CD14-positive monocyte (primary cell): ENCODE measurements around the gene ZBTB38. TPM values are rescaled to one million over a fixed set of nuclear protein-coding genes. Genes with fewer than 3 reads are reported as not detected.

ENCODE experiments used
- DNase-seq, 3 donors: peaks; one replicate each; pipeline ENCODE4 v3.0.0-alpha.2; 2011 to 2022
- H2AFZ ChIP-seq: 2 replicates; pipeline ENCODE4 v1.6.0; 2012; ENCODE audit warnings: mild to moderate bottlenecking, low read depth, low read length, inconsistent platforms; ENCODE audit not compliant: insufficient read depth, poor library complexity, severe bottlenecking
- H3K27ac ChIP-seq, 2 donors: 1 replicate in 1 of 2; 2 replicates in 1 of 2; pipeline ENCODE4 v1.5.1; 2012 to 2013; ENCODE audit warnings: low read length in 2 of 2, control low read depth in 1 of 2, inconsistent platforms in 1 of 2, low read depth in 1 of 2, mild to moderate bottlenecking in 1 of 2
- H3K27me3 ChIP-seq, 2 donors: one replicate each; pipeline versions ENCODE4 v1.6.0 to v1.6.1; 2011 to 2013; ENCODE audit warnings: low read length in 2 of 2; ENCODE audit not compliant: control insufficient read depth in 2 of 2, insufficient read depth in 2 of 2
- H3K36me3 ChIP-seq, 2 donors: replicated peaks in 1 of 2; 1 replicate in 1 of 2; 2 replicates in 1 of 2; pipeline versions ENCODE4 v1.5.1 to v1.6.1; 2012 to 2013; ENCODE audit warnings: low read length in 2 of 2, control low read depth in 1 of 2, inconsistent platforms in 1 of 2, mild to moderate bottlenecking in 1 of 2; ENCODE audit not compliant: insufficient read depth in 2 of 2, control insufficient read depth in 1 of 2
- H3K4me1 ChIP-seq, 2 donors: 1 replicate in 1 of 2; 2 replicates in 1 of 2; pipeline versions ENCODE4 v1.5.1 to v1.6.1; 2012 to 2013; ENCODE audit warnings: low read length in 2 of 2, control low read depth in 1 of 2, inconsistent platforms in 1 of 2, mild to moderate bottlenecking in 1 of 2, moderate library complexity in 1 of 2; ENCODE audit not compliant: insufficient read depth in 2 of 2, control insufficient read depth in 1 of 2
- H3K4me2 ChIP-seq: replicated peaks from 2 replicates; pipeline ENCODE3; 2012; ENCODE audit warnings: low read length, moderate library complexity, mild to moderate bottlenecking; ENCODE audit not compliant: poor library complexity, severe bottlenecking; ENCODE audit errors: extremely low read depth
- H3K4me3 ChIP-seq, 3 experiments: fragments of 200-600 bp in 1 of 3; sonication (generic) in 1 of 3; replicated peaks in 1 of 3; 1 replicate in 2 of 3; 2 replicates in 1 of 3; pipeline ENCODE4 v1.5.1; 2011 to 2013; ENCODE audit warnings: low read length in 3 of 3, mild to moderate bottlenecking in 3 of 3, control low read depth in 2 of 3, low read depth in 2 of 3, inconsistent platforms in 1 of 3, moderate library complexity in 1 of 3
- H3K79me2 ChIP-seq: 2 replicates; pipeline ENCODE4 v1.6.0; 2012; ENCODE audit warnings: mild to moderate bottlenecking, control low read depth, inconsistent platforms, low read length, moderate library complexity; ENCODE audit not compliant: insufficient read depth
- H3K9ac ChIP-seq: 2 replicates; pipeline ENCODE4 v1.6.0; 2017; ENCODE audit warnings: low read length, mild to moderate bottlenecking; ENCODE audit not compliant: insufficient read depth, poor library complexity, severe bottlenecking
- H3K9me3 ChIP-seq, 2 donors: replicated peaks in 1 of 2; 1 replicate in 1 of 2; 2 replicates in 1 of 2; pipeline versions ENCODE4 v1.5.1 to v1.6.1; 2012 to 2013; ENCODE audit warnings: low read length in 2 of 2, control low read depth in 1 of 2; ENCODE audit not compliant: control insufficient read depth in 1 of 2, insufficient read depth in 1 of 2
- H4K20me1 ChIP-seq: 2 replicates; pipeline ENCODE4 v1.6.0; 2012; ENCODE audit warnings: mild to moderate bottlenecking, low read length, control low read depth, moderate library complexity; ENCODE audit not compliant: insufficient read depth
- H3K27ac Mint-ChIP-seq, 7 donors: one replicate each; pipeline ENCODE4 v1.8.0; 2020; ENCODE audit warnings: mild to moderate bottlenecking in 7 of 7, mixed read lengths in 7 of 7, moderate library complexity in 6 of 7, inconsistent platforms in 2 of 7
- H3K27me3 Mint-ChIP-seq, 3 donors: one replicate each; pipeline ENCODE4 v1.8.0; 2021 to 2022; ENCODE audit warnings: low read depth in 3 of 3, mild to moderate bottlenecking in 3 of 3, mixed read lengths in 3 of 3, moderate library complexity in 3 of 3, inconsistent platforms in 1 of 3
- H3K36me3 Mint-ChIP-seq, 2 donors: one replicate each; pipeline ENCODE4 v1.8.0; 2020; ENCODE audit warnings: mixed read lengths in 2 of 2, inconsistent platforms in 1 of 2, mild to moderate bottlenecking in 1 of 2
- H3K4me1 Mint-ChIP-seq: one replicate; pipeline ENCODE4 v1.8.0; 2020; ENCODE audit warnings: mild to moderate bottlenecking, mixed read lengths
- H3K4me3 Mint-ChIP-seq, 2 donors: one replicate each; pipeline ENCODE4 v1.8.0; 2020; ENCODE audit warnings: mild to moderate bottlenecking in 2 of 2, mixed read lengths in 2 of 2, moderate library complexity in 1 of 2
- H3K9me3 Mint-ChIP-seq, 7 donors: one replicate each; pipeline ENCODE4 v1.8.0; 2020 to 2022; ENCODE audit warnings: mixed read lengths in 7 of 7, mild to moderate bottlenecking in 6 of 7, moderate library complexity in 6 of 7, inconsistent platforms in 2 of 7
- WGBS: methylation state at CpG from one replicate; pipeline ENCODE4 v1.1.5; 2013; ENCODE audit warnings: missing lambda C conversion rate; ENCODE audit not compliant: insufficient coverage; 5-methylcytosine and 5-hydroxymethylcytosine counted together
- intact Hi-C, 2 donors: fragments of 100-400 bp; cut with micrococcal nuclease; formaldehyde crosslinking; loops; one replicate each; pipeline versions ENCODE4 v1.15.0 to v1.15.1; 2023
- polyA plus RNA-seq, 3 donors: library from polyadenylated mRNA; depleted of rRNA in 1 of 3; unstranded in 2 of 3; stranded (reverse) in 1 of 3; fragments of 300-500 nt in 2 of 3; fragments of >200 nt in 1 of 3; fragmentation: Illumina TruSeq in 2 of 3; gene quantifications; 1 replicate in 2 of 3; 2 replicates in 1 of 3; pipeline ENCODE4 v1.2.3, GENCODE V29; 2012 to 2021
- TF ChIP-seq, protein P1 (sequence below): fragments of 200-600 bp; IDR thresholded peaks from one replicate; pipeline ENCODE4 v1.8.0; 2022; ENCODE audit warnings: antibody characterized with exemption, mild to moderate bottlenecking

Gene ZBTB38
- polyA plus RNA-seq, 3 donors = 3.9 to 28.5 (median 19.0) TPM

DNA sequence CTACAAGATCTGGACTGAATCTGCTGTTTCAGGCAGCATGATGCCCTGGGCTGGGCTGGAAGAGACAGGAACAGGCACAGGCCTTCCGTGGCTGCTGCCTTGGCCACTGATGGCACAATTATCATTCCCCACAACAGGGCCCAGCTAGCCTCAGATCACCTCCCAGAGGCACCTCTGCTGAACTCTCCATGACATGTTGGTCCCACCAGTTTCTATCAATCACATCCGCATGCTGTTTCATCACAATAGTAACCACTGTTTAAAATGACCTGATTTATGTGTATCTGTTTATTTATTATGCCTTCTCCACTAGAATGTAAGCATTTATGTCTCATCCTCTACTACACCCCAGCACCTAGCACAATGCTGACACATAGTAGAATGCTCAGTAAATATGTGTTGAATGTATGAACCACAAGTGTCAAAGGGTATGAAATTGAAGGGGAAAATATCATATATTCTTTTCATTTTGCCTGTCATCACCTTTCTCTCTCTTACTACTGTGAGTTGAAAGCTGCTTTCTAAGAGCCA is 32.7 kb upstream of the ZBTB38 start:
- Histone ChIP-seq H3K4me3 (no peak overlapping the region), H4K20me1 (no peaks in the 10 kb centered on the region), H3K9me3 (no peaks in the 10 kb centered on the region), H3K36me3 (no peaks in the 10 kb centered on the region), H3K27me3 (no peaks in the 10 kb centered on the region), H2AFZ (no peak overlapping the region), H3K27ac (no peak overlapping the region), H3K4me2 (no peak overlapping the region), H3K4me1 (peaks cover 12 to 14% of the 10 kb centered on the region in 2 donors), H3K9ac (no peak overlapping the region), H3K79me2 (no peaks in the 10 kb centered on the region)
- Mint-ChIP-seq H3K27ac (no peak overlapping the region), H3K36me3 (no peaks in the 10 kb centered on the region), H3K27me3 (peaks cover 1 to 4% (median 2%) of the 10 kb centered on the region in 3 donors), H3K9me3 (peaks cover 0 to 7% (median 3%) of the 10 kb centered on the region in 7 donors), H3K4me3 (no peak overlapping the region), H3K4me1 (peaks cover 13% of the 10 kb centered on the region)
- TF ChIP-seq, protein P1, sequence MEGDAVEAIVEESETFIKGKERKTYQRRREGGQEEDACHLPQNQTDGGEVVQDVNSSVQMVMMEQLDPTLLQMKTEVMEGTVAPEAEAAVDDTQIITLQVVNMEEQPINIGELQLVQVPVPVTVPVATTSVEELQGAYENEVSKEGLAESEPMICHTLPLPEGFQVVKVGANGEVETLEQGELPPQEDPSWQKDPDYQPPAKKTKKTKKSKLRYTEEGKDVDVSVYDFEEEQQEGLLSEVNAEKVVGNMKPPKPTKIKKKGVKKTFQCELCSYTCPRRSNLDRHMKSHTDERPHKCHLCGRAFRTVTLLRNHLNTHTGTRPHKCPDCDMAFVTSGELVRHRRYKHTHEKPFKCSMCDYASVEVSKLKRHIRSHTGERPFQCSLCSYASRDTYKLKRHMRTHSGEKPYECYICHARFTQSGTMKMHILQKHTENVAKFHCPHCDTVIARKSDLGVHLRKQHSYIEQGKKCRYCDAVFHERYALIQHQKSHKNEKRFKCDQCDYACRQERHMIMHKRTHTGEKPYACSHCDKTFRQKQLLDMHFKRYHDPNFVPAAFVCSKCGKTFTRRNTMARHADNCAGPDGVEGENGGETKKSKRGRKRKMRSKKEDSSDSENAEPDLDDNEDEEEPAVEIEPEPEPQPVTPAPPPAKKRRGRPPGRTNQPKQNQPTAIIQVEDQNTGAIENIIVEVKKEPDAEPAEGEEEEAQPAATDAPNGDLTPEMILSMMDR = no peak
- DNase-seq = no peak
- intact Hi-C loops = no loop called here
- WGBS = 100% methylated on average over 1 of the region's 2 CpGs

DNA sequence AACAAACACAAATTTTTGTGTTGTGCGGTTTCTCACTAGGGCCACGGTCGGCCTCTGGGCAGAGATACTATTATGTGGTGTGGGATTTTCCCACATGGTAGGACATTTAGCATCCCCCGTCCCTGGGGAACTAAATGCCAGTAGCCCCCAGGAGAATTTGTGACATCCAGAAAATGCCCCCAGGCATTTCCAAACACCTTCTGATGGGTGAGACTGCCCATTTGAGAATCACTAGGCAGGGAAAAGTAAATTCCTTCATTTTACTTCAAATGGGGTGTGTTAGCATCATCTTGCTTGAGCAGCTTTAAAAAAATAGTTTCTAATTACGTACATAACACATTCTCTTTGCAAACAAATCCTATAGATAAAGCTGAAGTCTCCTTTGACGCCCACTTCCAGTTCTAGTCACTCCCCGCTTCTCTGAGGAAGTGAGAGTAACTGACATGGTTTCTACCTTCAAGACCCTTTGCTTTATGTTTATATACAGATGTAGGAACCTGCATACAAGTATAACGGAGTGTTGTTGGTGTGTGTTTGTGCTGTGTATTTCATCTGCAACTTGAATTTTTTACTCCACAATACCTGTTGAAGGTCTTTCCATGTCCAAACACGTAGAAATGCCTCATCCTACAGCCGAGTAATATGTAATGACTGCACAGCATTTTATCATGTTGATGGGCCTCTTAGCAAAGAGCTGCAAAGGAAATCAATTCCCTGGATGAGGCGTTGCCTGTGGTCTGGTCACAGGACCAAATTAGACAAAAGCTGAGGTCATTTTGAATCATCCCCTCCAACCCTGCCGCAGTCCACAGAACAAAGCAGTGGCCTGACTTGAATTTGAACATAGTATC is 31.4 kb upstream of the ZBTB38 start:
- Histone ChIP-seq H3K36me3 (no peaks in the 10 kb centered on the region), H2AFZ (peak overlapping the region; percentile 66), H3K27ac (peak overlapping the region in 1 of 2 donors; percentile 40), H4K20me1 (no peaks in the 10 kb centered on the region), H3K79me2 (no peaks in the 10 kb centered on the region), H3K9me3 (no peaks in the 10 kb centered on the region), H3K4me2 (peak overlapping the region; percentile 41), H3K27me3 (no peaks in the 10 kb centered on the region), H3K4me3 (peak overlapping the region in 1 of 3 experiments; percentile 41), H3K9ac (no peak overlapping the region), H3K4me1 (peaks cover 12 to 14% of the 10 kb centered on the region in 2 donors)
- Mint-ChIP-seq H3K4me1 (peaks cover 13% of the 10 kb centered on the region), H3K4me3 (peak overlapping the region in 1 of 2 donors; percentile 27), H3K36me3 (no peaks in the 10 kb centered on the region), H3K9me3 (peaks cover 0 to 9% (median 4%) of the 10 kb centered on the region in 7 donors), H3K27me3 (peaks cover 1 to 7% (median 2%) of the 10 kb centered on the region in 3 donors), H3K27ac (peak overlapping the region in 3 of 7 donors; percentile 40 to 58 (median 50))
- WGBS = 0% methylated on average over 1 of the region's 12 CpGs
- peak; percentile 10 to 46 (median 19) for DNase-seq
- TF ChIP-seq, protein P1 = no peak
- intact Hi-C loops = no loop called here
